Measurements from ENCODE around the gene ABHD16B. TPM values are rescaled to one million over a fixed set of nuclear protein-coding genes. Genes with fewer than 3 reads are reported as not detected.

The ABHD16B gene
- not detected in 2 replicates for total RNA-seq (2014; rRNA removed; shearing (Covaris generic))
- polyA plus RNA-seq (2016; fragmentation: Nextera tagmentation; extraction: Ambion mirVana), result not detected in 2 replicates

GRCh38 chr20:63861365-63861934 is at the start of gene ABHD16B:
TSS of gene ABHD16B (plus strand) at chr20:63861498. CDS start at chr20:63861541, 43 bp downstream.
- peaks cover 25% of the 10 kb centered on the region for H3K79me2 ChIP-seq (ENCODE audit: insufficient read depth)
- H3K9me2 ChIP-seq (ENCODE audit: insufficient read depth), result no peaks in the 10 kb centered on the region
- DNase-seq, result no peak
- in situ Hi-C loops (cut with MboI), result no loop called here
- no peaks in the 10 kb centered on the region for H3K36me3 ChIP-seq (ENCODE audit: low read depth)
- H3F3A ChIP-seq (ENCODE audit: insufficient read depth), result peaks cover 4% of the 10 kb centered on the region; the same call in 1 of the 2 replicates
- H3K27me3 ChIP-seq (replicated peaks; ENCODE audit: insufficient read depth), result peaks cover 4% of the 10 kb centered on the region; the same call in 1 of the 2 replicates
- no peak within 1 kb of the TSS for H3K9ac ChIP-seq
- no peak within 1 kb of the TSS for H3K27ac ChIP-seq
- no peak for TF ChIP-seq EZH2phosphoT487 (IDR thresholded peaks at IDR 0.05; ENCODE audit: insufficient read depth, low read depth)
- TF ChIP-seq EZH2 (IDR thresholded peaks at IDR 0.05; ENCODE audit: insufficient read depth, poor library complexity, severe bottlenecking), result no peak
- no peak within 1 kb of the TSS for H2AFZ ChIP-seq
- no peak within 1 kb of the TSS for H3K4me2 ChIP-seq (ENCODE audit: unreplicated experiment)
- 94% methylated on average over 48 to 59 of the region's 59 CpGs for WGBS, 2 experiments (ENCODE audit: low coverage in 1 of 2, low lambda C conversion rate in 2 of 2, missing lambda C conversion rate in 2 of 2)
- no peaks in the 10 kb centered on the region for H3K9me3 ChIP-seq (ENCODE audit: low read depth)
- H3K4me1 ChIP-seq (ENCODE audit: insufficient read depth), result peaks cover 17% of the 10 kb centered on the region
- H4K20me1 ChIP-seq (ENCODE audit: insufficient read depth), result no peaks in the 10 kb centered on the region
- H3K4me3 ChIP-seq, result no peak within 1 kb of the TSS

GRCh38 chr20:63814891-63815614 is 46.2 kb upstream of the ABHD16B start:
- Histone ChIP-seq H3K4me1 (ENCODE audit: insufficient read depth) (peaks cover 3% of the 10 kb centered on the region; the same call in 1 of the 2 replicates), H3K4me3 (no peak overlapping the region), H3K9me2 (ENCODE audit: insufficient read depth) (no peaks in the 10 kb centered on the region), H2AFZ (no peak overlapping the region), H3K27ac (no peak overlapping the region), H3K4me2 (ENCODE audit: unreplicated experiment) (no peak overlapping the region), H3K27me3 (replicated peaks; ENCODE audit: insufficient read depth) (no peaks in the 10 kb centered on the region), H3F3A (ENCODE audit: insufficient read depth) (0 out of 2 replicates have a peak, but pooled peaks cover 10% of the 10 kb centered on the region), H3K79me2 (ENCODE audit: insufficient read depth) (no peaks in the 10 kb centered on the region), H3K9ac (no peak overlapping the region), H3K36me3 (ENCODE audit: low read depth) (no peaks in the 10 kb centered on the region), H4K20me1 (ENCODE audit: insufficient read depth) (no peaks in the 10 kb centered on the region), H3K9me3 (ENCODE audit: low read depth) (no peaks in the 10 kb centered on the region)
- no peak for DNase-seq
- WGBS, 2 experiments (ENCODE audit: low coverage in 1 of 2, low lambda C conversion rate in 2 of 2, missing lambda C conversion rate in 2 of 2), result 53 to 62% methylated on average over 8 of the region's 8 CpGs
- TF ChIP-seq EZH2 (IDR thresholded peaks at IDR 0.05; ENCODE audit: insufficient read depth, poor library complexity, severe bottlenecking), result no peak
- TF ChIP-seq EZH2phosphoT487 (IDR thresholded peaks at IDR 0.05; ENCODE audit: insufficient read depth, low read depth), result no peak
- in situ Hi-C loops (cut with MboI), result no loop called here

- in situ Hi-C loops (cut with MboI), result no loop called here
- Histone ChIP-seq H3K4me3 (no peak overlapping the region), H3K4me1 (ENCODE audit: insufficient read depth) (peaks cover 4% of the 10 kb centered on the region; the same call in 1 of the 2 replicates), H3K4me2 (ENCODE audit: unreplicated experiment) (no peak overlapping the region), H3K9ac (no peak overlapping the region), H3K27ac (no peak overlapping the region), H3K79me2 (ENCODE audit: insufficient read depth) (no peaks in the 10 kb centered on the region), H3F3A (ENCODE audit: insufficient read depth) (0 out of 2 replicates have a peak, but pooled peaks cover 10% of the 10 kb centered on the region), H3K27me3 (replicated peaks; ENCODE audit: insufficient read depth) (no peaks in the 10 kb centered on the region), H3K9me2 (ENCODE audit: insufficient read depth) (no peaks in the 10 kb centered on the region), H2AFZ (no peak overlapping the region), H3K9me3 (ENCODE audit: low read depth) (no peaks in the 10 kb centered on the region), H3K36me3 (ENCODE audit: low read depth) (no peaks in the 10 kb centered on the region), H4K20me1 (ENCODE audit: insufficient read depth) (no peaks in the 10 kb centered on the region)
- no peak for DNase-seq
- 80 to 93% methylated on average over 7 to 14 of the region's 14 CpGs for WGBS, 2 experiments (ENCODE audit: low coverage in 1 of 2, low lambda C conversion rate in 2 of 2, missing lambda C conversion rate in 2 of 2)
- TF ChIP-seq EZH2phosphoT487 (IDR thresholded peaks at IDR 0.05; ENCODE audit: insufficient read depth, low read depth) (no peak), EZH2 (IDR thresholded peaks at IDR 0.05; ENCODE audit: insufficient read depth, poor library complexity, severe bottlenecking) (no peak)
Measured at GRCh38 chr20:63815615-63816253, 45.6 kb upstream of the ABHD16B start.

DNA sequence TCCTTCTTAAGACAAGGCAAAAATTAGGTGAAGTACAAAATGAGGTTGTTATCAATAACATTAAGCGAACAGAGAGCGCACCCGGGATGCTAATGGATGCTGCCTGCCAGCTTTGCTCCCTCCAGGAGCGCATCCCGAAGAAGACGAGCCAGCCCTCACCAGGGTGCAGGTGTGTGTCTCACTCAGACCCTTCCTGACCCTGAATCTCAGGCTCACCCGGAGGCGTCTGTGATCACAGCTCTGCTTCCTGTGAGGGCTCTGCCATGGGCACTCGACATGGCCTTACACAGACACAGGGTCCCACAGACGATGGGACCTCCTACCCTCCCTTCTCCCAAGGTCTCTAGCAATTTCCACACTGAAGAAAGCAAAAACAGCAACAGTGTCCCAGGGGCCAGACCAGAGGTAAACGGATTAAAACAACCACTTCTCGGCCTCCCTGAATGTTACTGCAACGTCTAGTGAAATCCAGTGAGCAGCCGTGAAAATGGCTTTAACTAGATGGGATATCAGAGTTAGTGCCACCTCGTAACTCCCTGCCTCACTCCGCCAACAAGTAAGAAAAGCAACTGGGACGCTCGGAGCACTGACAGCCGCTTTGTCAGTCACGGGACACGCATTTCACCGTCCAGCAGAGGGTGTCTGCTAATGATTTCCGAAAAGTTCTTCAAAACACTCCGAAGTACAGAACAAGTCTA is 41.9 kb upstream of the ABHD16B start:
- Histone ChIP-seq H3K36me3 (ENCODE audit: low read depth) (no peaks in the 10 kb centered on the region), H3K79me2 (ENCODE audit: insufficient read depth) (no peaks in the 10 kb centered on the region), H3K4me2 (ENCODE audit: unreplicated experiment) (peak overlapping the region; percentile 98), H3K4me3 (peak overlapping the region; percentile 80), H2AFZ (peak overlapping the region; percentile 93), H3K4me1 (ENCODE audit: insufficient read depth) (peaks cover 4% of the 10 kb centered on the region; the same call in 1 of the 2 replicates), H4K20me1 (ENCODE audit: insufficient read depth) (no peaks in the 10 kb centered on the region), H3F3A (ENCODE audit: insufficient read depth) (0 out of 2 replicates have a peak, but pooled peaks cover 10% of the 10 kb centered on the region), H3K27ac (no peak overlapping the region), H3K9ac (peak overlapping the region; percentile 63; the same call in 1 of the 2 replicates), H3K9me2 (ENCODE audit: insufficient read depth) (no peaks in the 10 kb centered on the region), H3K9me3 (ENCODE audit: low read depth) (no peaks in the 10 kb centered on the region), H3K27me3 (replicated peaks; ENCODE audit: insufficient read depth) (no peaks in the 10 kb centered on the region)
- in situ Hi-C loops (cut with MboI), result no loop called here
- 29 to 31% methylated on average over 24 of the region's 24 CpGs for WGBS, 2 experiments (ENCODE audit: low coverage in 1 of 2, low lambda C conversion rate in 2 of 2, missing lambda C conversion rate in 2 of 2)
- DNase-seq, result peak; percentile 69
- TF ChIP-seq EZH2phosphoT487 (IDR thresholded peaks at IDR 0.05; ENCODE audit: insufficient read depth, low read depth) (no peak), EZH2 (IDR thresholded peaks at IDR 0.05; ENCODE audit: insufficient read depth, poor library complexity, severe bottlenecking) (no peak)

Data from GM23248 (cell line).